Activated T-cell treated with anti-CD3 and anti-CD28 coated beads, Interleukin-2, amount 50 U/mL, for 24 hours (primary cell): ENCODE data around the gene PDE3A.
"Not testable (repeated sequence)": the region's sequence is repeated elsewhere in the genome, so short reads cannot be mapped to it uniquely, and the experiment has no call there.

Experiments used
- DNase-seq: peaks from one replicate; pipeline ENCODE4 v3.0.0-alpha.2; 2020
- H3K27ac Mint-ChIP-seq: 2 replicates; pipeline ENCODE4 v1.8.0; 2020; ENCODE audit warnings: mild to moderate bottlenecking, mixed read lengths
- H3K27me3 Mint-ChIP-seq: 2 replicates; pipeline ENCODE4 v1.8.0; 2020; ENCODE audit warnings: mixed read lengths
- H3K36me3 Mint-ChIP-seq: 2 replicates; pipeline ENCODE4 v1.8.0; 2020; ENCODE audit warnings: low read depth, mixed read lengths
- H3K4me1 Mint-ChIP-seq: 2 replicates; pipeline ENCODE4 v1.8.0; 2020; ENCODE audit warnings: low read depth, mixed read lengths
- H3K4me3 Mint-ChIP-seq: 2 replicates; pipeline ENCODE4 v1.8.0; 2020; ENCODE audit warnings: mild to moderate bottlenecking, moderate library complexity, mixed read lengths
- H3K9me3 Mint-ChIP-seq: 2 replicates; pipeline ENCODE4 v1.8.0; 2020; ENCODE audit warnings: mixed read lengths

The PDE3A gene

GRCh38 chr12:20604408-20605067 lies 236.2 kb downstream of the PDE3A start:
- Mint-ChIP-seq H3K36me3 (no peaks in the 10 kb centered on the region), H3K4me1 (no peaks in the 10 kb centered on the region), H3K9me3 (no peaks in the 10 kb centered on the region), H3K27me3 (no peaks in the 10 kb centered on the region), H3K27ac (no peak overlapping the region), H3K4me3 (no peak overlapping the region)
- no peak for DNase-seq

- DNase-seq, H3K36me3 Mint-ChIP-seq, H3K4me3 Mint-ChIP-seq, H3K27ac Mint-ChIP-seq, H3K9me3 Mint-ChIP-seq, H3K4me1 Mint-ChIP-seq, H3K27me3 Mint-ChIP-seq: not testable (repeated sequence)
These were observed 246.7 kb downstream of the PDE3A start for GRCh38 chr12:20615020-20615419.

GRCh38 chr12:20616093-20616492 lies 247.8 kb downstream of the PDE3A start:
- no peak for DNase-seq
- no peak overlapping the region for H3K27ac Mint-ChIP-seq
- no peaks in the 10 kb centered on the region for H3K27me3 Mint-ChIP-seq
- no peaks in the 10 kb centered on the region for H3K36me3 Mint-ChIP-seq
- no peak overlapping the region for H3K4me3 Mint-ChIP-seq
- no peaks in the 10 kb centered on the region for H3K4me1 Mint-ChIP-seq
- H3K9me3 Mint-ChIP-seq = no peaks in the 10 kb centered on the region

GRCh38 chr12:20620261-20620660 lies 251.9 kb downstream of the PDE3A start:
- Mint-ChIP-seq H3K4me3 (no peak overlapping the region), H3K36me3 (no peaks in the 10 kb centered on the region), H3K27me3 (no peaks in the 10 kb centered on the region), H3K4me1 (no peaks in the 10 kb centered on the region), H3K9me3 (no peaks in the 10 kb centered on the region), H3K27ac (no peak overlapping the region)
- no peak for DNase-seq

GRCh38 chr12:20624718-20625117 lies 256.4 kb downstream of the PDE3A start:
- no peaks in the 10 kb centered on the region for H3K4me1 Mint-ChIP-seq
- no peak overlapping the region for H3K27ac Mint-ChIP-seq
- DNase-seq = no peak
- no peaks in the 10 kb centered on the region for H3K27me3 Mint-ChIP-seq
- H3K9me3 Mint-ChIP-seq = no peaks in the 10 kb centered on the region
- H3K4me3 Mint-ChIP-seq = no peak overlapping the region
- H3K36me3 Mint-ChIP-seq = no peaks in the 10 kb centered on the region

- no peak overlapping the region for H3K4me3 Mint-ChIP-seq
These were observed 257.2 kb downstream of the PDE3A start for GRCh38 chr12:20625531-20625930.

GRCh38 chr12:20627001-20627588 lies 258.8 kb downstream of the PDE3A start:
- H3K4me3 Mint-ChIP-seq = no peak overlapping the region
- no peaks in the 10 kb centered on the region for H3K27me3 Mint-ChIP-seq
- H3K9me3 Mint-ChIP-seq = no peaks in the 10 kb centered on the region
- no peaks in the 10 kb centered on the region for H3K4me1 Mint-ChIP-seq
- no peaks in the 10 kb centered on the region for H3K36me3 Mint-ChIP-seq
- no peak for DNase-seq
- no peak overlapping the region for H3K27ac Mint-ChIP-seq

More at GRCh38 chr12:20625531-20625930, 257.2 kb downstream of the PDE3A start:
- Mint-ChIP-seq H3K4me1 (no peaks in the 10 kb centered on the region), H3K9me3 (no peaks in the 10 kb centered on the region), H3K36me3 (no peaks in the 10 kb centered on the region), H3K27ac (no peak overlapping the region), H3K27me3 (no peaks in the 10 kb centered on the region)
- no peak for DNase-seq

GRCh38 chr12:20628226-20628787 lies 260.0 kb downstream of the PDE3A start:
- no peak overlapping the region for H3K4me3 Mint-ChIP-seq
- no peak overlapping the region for H3K27ac Mint-ChIP-seq
- H3K27me3 Mint-ChIP-seq = no peaks in the 10 kb centered on the region
- H3K4me1 Mint-ChIP-seq = no peaks in the 10 kb centered on the region
- DNase-seq = no peak
- H3K36me3 Mint-ChIP-seq = no peaks in the 10 kb centered on the region
- no peaks in the 10 kb centered on the region for H3K9me3 Mint-ChIP-seq

GRCh38 chr12:20628999-20629398 lies 260.7 kb downstream of the PDE3A start:
- Mint-ChIP-seq H3K36me3 (no peaks in the 10 kb centered on the region), H3K27ac (no peak overlapping the region), H3K4me3 (no peak overlapping the region), H3K27me3 (no peaks in the 10 kb centered on the region), H3K9me3 (no peaks in the 10 kb centered on the region), H3K4me1 (no peaks in the 10 kb centered on the region)
- no peak for DNase-seq

GRCh38 chr12:20629414-20630156 lies 261.2 kb downstream of the PDE3A start:
- no peaks in the 10 kb centered on the region for H3K36me3 Mint-ChIP-seq
- no peak for DNase-seq
- no peak overlapping the region for H3K27ac Mint-ChIP-seq
- H3K4me1 Mint-ChIP-seq = no peaks in the 10 kb centered on the region
- no peaks in the 10 kb centered on the region for H3K27me3 Mint-ChIP-seq
- H3K4me3 Mint-ChIP-seq = no peak overlapping the region
- no peaks in the 10 kb centered on the region for H3K9me3 Mint-ChIP-seq

- no peaks in the 10 kb centered on the region for H3K36me3 Mint-ChIP-seq
- H3K27me3 Mint-ChIP-seq = no peaks in the 10 kb centered on the region
- no peak for DNase-seq
- no peaks in the 10 kb centered on the region for H3K4me1 Mint-ChIP-seq
- no peaks in the 10 kb centered on the region for H3K9me3 Mint-ChIP-seq
- H3K4me3 Mint-ChIP-seq = no peak overlapping the region
- no peak overlapping the region for H3K27ac Mint-ChIP-seq
These were observed 263.4 kb downstream of the PDE3A start for GRCh38 chr12:20631711-20632110.

- H3K27me3 Mint-ChIP-seq = no peaks in the 10 kb centered on the region
- no peaks in the 10 kb centered on the region for H3K4me1 Mint-ChIP-seq
- H3K27ac Mint-ChIP-seq = no peak overlapping the region
- no peaks in the 10 kb centered on the region for H3K9me3 Mint-ChIP-seq
- no peak overlapping the region for H3K4me3 Mint-ChIP-seq
- no peaks in the 10 kb centered on the region for H3K36me3 Mint-ChIP-seq
- DNase-seq = no peak
These were observed 272.8 kb downstream of the PDE3A start for GRCh38 chr12:20641106-20641505.

- no peak overlapping the region for H3K4me3 Mint-ChIP-seq
- no peak for DNase-seq
- H3K9me3 Mint-ChIP-seq = no peaks in the 10 kb centered on the region
- no peaks in the 10 kb centered on the region for H3K27me3 Mint-ChIP-seq
- no peak overlapping the region for H3K27ac Mint-ChIP-seq
- no peaks in the 10 kb centered on the region for H3K36me3 Mint-ChIP-seq
- H3K4me1 Mint-ChIP-seq = no peaks in the 10 kb centered on the region
These were observed 275.5 kb downstream of the PDE3A start for GRCh38 chr12:20643822-20644221.

GRCh38 chr12:20646239-20646827 lies 278.0 kb downstream of the PDE3A start:
- Mint-ChIP-seq H3K27ac (no peak overlapping the region), H3K36me3 (no peaks in the 10 kb centered on the region), H3K4me3 (no peak overlapping the region), H3K9me3 (no peaks in the 10 kb centered on the region), H3K4me1 (no peaks in the 10 kb centered on the region), H3K27me3 (no peaks in the 10 kb centered on the region)
- DNase-seq = no peak

- no peaks in the 10 kb centered on the region for H3K9me3 Mint-ChIP-seq
- no peak overlapping the region for H3K27ac Mint-ChIP-seq
These were observed 285.5 kb downstream of the PDE3A start for GRCh38 chr12:20653871-20654270.

More at GRCh38 chr12:20653871-20654270, 285.5 kb downstream of the PDE3A start:
- H3K36me3 Mint-ChIP-seq = no peaks in the 10 kb centered on the region
- no peak for DNase-seq
- no peaks in the 10 kb centered on the region for H3K27me3 Mint-ChIP-seq
- no peaks in the 10 kb centered on the region for H3K4me1 Mint-ChIP-seq
- H3K4me3 Mint-ChIP-seq = no peak overlapping the region
